Vagina (tissue), 2 donors: ENCODE measurements around the gene MT3.

Experiments
- CTCF ChIP-seq, 3 experiments: fragments of 450-650 bp in 2 of 3; fragments of 200-600 bp in 1 of 3; sonication (generic) in 1 of 3; IDR thresholded peaks; one replicate each; pipeline ENCODE4 v1.5.1; 2017 to 2019; ENCODE audit warnings: antibody characterized with exemption in 3 of 3, mild to moderate bottlenecking in 2 of 3, moderate library complexity in 2 of 3
- POLR2A ChIP-seq, 2 donors: fragments of 450-650 bp; IDR thresholded peaks; one replicate each; pipeline ENCODE4 v1.6.1; 2017; ENCODE audit warnings: antibody characterized with exemption in 2 of 2, mild to moderate bottlenecking in 2 of 2, moderate library complexity in 2 of 2
- POLR2AphosphoS5 ChIP-seq, 2 donors: sonication (generic); formaldehyde crosslinking; IDR thresholded peaks; one replicate each; pipeline ENCODE4 v1.9.0; 2017; ENCODE audit warnings: antibody characterized with exemption in 2 of 2, mild to moderate bottlenecking in 2 of 2, low read depth in 1 of 2; ENCODE audit not compliant: insufficient read depth in 1 of 2

- TF ChIP-seq CTCF (IDR thresholded peaks at IDR 0.05) (no peak), POLR2A (IDR thresholded peaks at IDR 0.05) (no peak), POLR2AphosphoS5 (IDR thresholded peaks at IDR 0.05; ENCODE audit: insufficient read depth in 1 of 2, low read depth in 1 of 2) (no peak)
Observed at GRCh38 chr16:56626685-56627084, 37.4 kb downstream of the MT3 start.
